ENCODE measurements around the gene NOVA2. TPM values are rescaled to one million over a fixed set of nuclear protein-coding genes. Genes with fewer than 3 reads are reported as not detected.

The NOVA2 gene
- total and polyA plus RNA-seq, 2 experiments from 2014 or later, result 0.08 TPM; not detected in 1

- Histone ChIP-seq H3K4me1 (ENCODE audit: insufficient read depth) (peaks cover 7% of the 10 kb centered on the region), H3K27me3 (peaks cover 8% of the 10 kb centered on the region), H2AFZ (no peak overlapping the region), H3K4me2 (peak overlapping the region; percentile 77), H3K4me3 (no peak overlapping the region), H3K79me2 (no peaks in the 10 kb centered on the region), H4K20me1 (ENCODE audit: insufficient read depth, poor library complexity, severe bottlenecking) (no peaks in the 10 kb centered on the region), H3K36me3 (replicated peaks; ENCODE audit: insufficient read depth, low read depth) (no peaks in the 10 kb centered on the region), H3K9me3 (ENCODE audit: low read depth) (no peaks in the 10 kb centered on the region), H3K27ac (no peak overlapping the region), H3K9me2 (replicated peaks; ENCODE audit: insufficient read depth) (no peaks in the 10 kb centered on the region)
- DNase-seq (ENCODE audit: low spot score), result peak; percentile 73
- no peak for TF ChIP-seq EZH2 (IDR thresholded peaks at IDR 0.05; ENCODE audit: borderline replicate concordance)
- TF ChIP-seq EZH2phosphoT487 (IDR thresholded peaks at IDR 0.05; ENCODE audit: low read depth, severe bottlenecking, unreplicated experiment), result no peak
- no peak for TF ChIP-seq CTCF (IDR thresholded peaks at IDR 0.05; ENCODE audit: poor library complexity)
- WGBS (ENCODE audit: low lambda C conversion rate, missing lambda C conversion rate), result 8% methylated on average over 19 of the region's 34 CpGs
These were observed 27.0 kb upstream of the NOVA2 start for GRCh38 chr19:46000491-46001246.

GRCh38 chr19:45999653-46000121 lies 26.0 kb upstream of the NOVA2 start:
- DNase-seq (ENCODE audit: low spot score), result peak; percentile 57
- H3K79me2 ChIP-seq, result no peaks in the 10 kb centered on the region
- TF ChIP-seq CTCF (IDR thresholded peaks at IDR 0.05; ENCODE audit: poor library complexity) (no peak), EZH2 (IDR thresholded peaks at IDR 0.05; ENCODE audit: borderline replicate concordance) (no peak), EZH2phosphoT487 (IDR thresholded peaks at IDR 0.05; ENCODE audit: low read depth, severe bottlenecking, unreplicated experiment) (no peak)
- no peaks in the 10 kb centered on the region for H4K20me1 ChIP-seq (ENCODE audit: insufficient read depth, poor library complexity, severe bottlenecking)
- peaks cover 7% of the 10 kb centered on the region for H3K4me1 ChIP-seq (ENCODE audit: insufficient read depth)
- no peaks in the 10 kb centered on the region for H3K9me2 ChIP-seq (replicated peaks; ENCODE audit: insufficient read depth)
- WGBS (ENCODE audit: low lambda C conversion rate, missing lambda C conversion rate), result 33% methylated on average over 8 of the region's 14 CpGs
- no peaks in the 10 kb centered on the region for H3K9me3 ChIP-seq (ENCODE audit: low read depth)
- no peak overlapping the region for H2AFZ ChIP-seq
- peaks cover 8% of the 10 kb centered on the region for H3K27me3 ChIP-seq
- H3K36me3 ChIP-seq (replicated peaks; ENCODE audit: insufficient read depth, low read depth), result no peaks in the 10 kb centered on the region
- peak overlapping the region; percentile 77 for H3K4me2 ChIP-seq
- no peak overlapping the region for H3K27ac ChIP-seq
- no peak overlapping the region for H3K4me3 ChIP-seq

- Histone ChIP-seq H4K20me1 (ENCODE audit: insufficient read depth, poor library complexity, severe bottlenecking) (no peaks in the 10 kb centered on the region), H3K9me2 (replicated peaks; ENCODE audit: insufficient read depth) (no peaks in the 10 kb centered on the region), H3K9me3 (ENCODE audit: low read depth) (no peaks in the 10 kb centered on the region), H2AFZ (no peak overlapping the region), H3K4me1 (ENCODE audit: insufficient read depth) (peaks cover 7% of the 10 kb centered on the region), H3K4me3 (no peak overlapping the region), H3K27ac (no peak overlapping the region), H3K27me3 (peaks cover 8% of the 10 kb centered on the region), H3K79me2 (no peaks in the 10 kb centered on the region), H3K36me3 (replicated peaks; ENCODE audit: insufficient read depth, low read depth) (no peaks in the 10 kb centered on the region), H3K4me2 (no peak overlapping the region)
- DNase-seq (ENCODE audit: low spot score), result no peak
- WGBS (ENCODE audit: low lambda C conversion rate, missing lambda C conversion rate), result 99% methylated on average over 4 of the region's 4 CpGs
- TF ChIP-seq CTCF (IDR thresholded peaks at IDR 0.05; ENCODE audit: poor library complexity), result no peak
- no peak for TF ChIP-seq EZH2 (IDR thresholded peaks at IDR 0.05; ENCODE audit: borderline replicate concordance)
- no peak for TF ChIP-seq EZH2phosphoT487 (IDR thresholded peaks at IDR 0.05; ENCODE audit: low read depth, severe bottlenecking, unreplicated experiment)
These were observed 25.2 kb upstream of the NOVA2 start for GRCh38 chr19:45998834-45999233.

All from hepatocyte (in vitro differentiated cells).